Islet precursor cell (in vitro differentiated cells): Measurements from ENCODE around the gene AQP7.
"Not testable (repeated sequence)": the region's sequence is repeated elsewhere in the genome, so short reads cannot be mapped to it uniquely, and the experiment has no call there.

ENCODE experiments used
- DNase-seq: peaks from one replicate; pipeline ENCODE4 v3.0.0-alpha.2; 2018

Gene AQP7

DNA sequence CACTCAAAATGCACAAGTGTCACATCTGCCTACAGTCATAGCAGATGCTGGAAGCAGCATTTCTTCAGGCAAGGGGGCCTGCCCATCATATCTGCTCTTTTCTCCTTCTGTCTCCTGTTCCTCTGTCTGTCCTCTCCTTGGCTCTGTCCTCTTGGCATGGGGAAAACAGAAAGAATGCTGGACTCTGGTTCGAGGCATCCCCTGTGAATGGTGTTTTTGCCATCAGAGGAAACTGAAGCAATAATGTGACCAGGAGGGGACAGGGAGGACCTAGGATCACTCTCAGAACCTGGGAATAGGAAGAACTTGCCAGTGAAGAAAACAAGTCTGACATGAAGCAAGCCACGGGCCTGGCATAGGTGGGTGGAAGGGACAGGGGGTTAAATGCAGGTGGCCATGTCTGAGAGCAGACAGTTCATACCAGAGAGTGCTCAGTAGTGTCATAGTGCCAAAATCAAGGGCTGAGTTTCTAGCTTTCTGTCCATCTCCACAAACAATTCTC lies 35.3 kb downstream of the AQP7 start:
- DNase-seq = no peak

GRCh38 chr9:33364814-33365213 lies 37.6 kb downstream of the AQP7 start:
- not testable (repeated sequence) for DNase-seq

DNA sequence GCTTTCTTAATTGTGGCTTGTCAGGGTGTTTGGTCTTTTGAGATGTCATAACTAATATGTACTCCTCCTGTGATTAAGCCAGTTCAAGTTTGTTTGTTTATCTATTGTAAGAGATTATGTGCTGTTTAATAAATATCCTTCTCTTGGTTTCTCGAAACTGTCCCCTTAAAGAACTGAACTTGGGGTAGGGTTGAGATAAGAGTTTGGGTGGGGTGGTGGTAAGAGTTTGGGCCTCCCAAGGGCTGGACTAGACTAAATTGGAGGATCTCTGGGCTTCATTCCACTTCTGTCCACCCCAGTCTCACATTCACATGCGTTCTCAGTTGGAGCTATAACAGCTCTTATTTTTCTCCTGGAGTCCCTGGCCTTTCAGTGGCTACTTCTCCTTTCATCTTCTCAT lies 38.2 kb downstream of the AQP7 start:
- DNase-seq = no peak

- not testable (repeated sequence) for DNase-seq
These were observed 43.7 kb downstream of the AQP7 start for GRCh38 chr9:33358641-33359040.

GRCh38 chr9:33355933-33356332 lies 46.4 kb downstream of the AQP7 start:
- DNase-seq = no peak

DNA sequence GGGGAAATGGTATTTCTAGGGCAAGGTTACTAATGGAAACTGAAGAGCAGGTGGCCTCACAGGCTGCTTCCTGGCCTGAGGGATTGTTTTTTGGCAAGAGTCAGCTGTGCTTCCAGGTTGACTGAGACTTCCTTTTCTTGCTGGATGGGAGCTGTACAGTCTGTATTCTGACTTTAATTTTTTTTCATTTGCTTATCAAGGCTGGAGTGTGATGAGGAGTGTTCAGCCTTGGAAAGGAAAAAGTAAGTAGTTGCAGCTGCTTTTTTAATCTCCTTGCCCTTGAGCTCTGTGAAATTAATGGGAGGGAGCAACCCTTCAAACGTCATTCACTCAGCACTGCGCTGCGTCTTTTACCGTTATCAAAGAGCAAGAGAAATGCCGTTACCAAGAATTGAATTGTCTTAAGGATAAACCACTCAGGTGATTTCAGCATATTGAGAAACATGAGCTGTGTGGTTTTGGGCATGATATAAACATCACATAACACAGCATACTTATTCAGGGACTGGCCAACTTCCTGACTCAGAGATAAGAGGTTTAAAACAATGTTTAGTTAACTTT lies 47.6 kb downstream of the AQP7 start:
- DNase-seq = no peak

- no peak for DNase-seq
These were observed 50.8 kb downstream of the AQP7 start for GRCh38 chr9:33351547-33351946.

GRCh38 chr9:33350310-33350709 lies 52.1 kb downstream of the AQP7 start:
- no peak for DNase-seq

- DNase-seq = no peak
These were observed 52.6 kb downstream of the AQP7 start for GRCh38 chr9:33349743-33350142.

GRCh38 chr9:33348998-33349397 lies 53.4 kb downstream of the AQP7 start:
- DNase-seq = no peak

DNA sequence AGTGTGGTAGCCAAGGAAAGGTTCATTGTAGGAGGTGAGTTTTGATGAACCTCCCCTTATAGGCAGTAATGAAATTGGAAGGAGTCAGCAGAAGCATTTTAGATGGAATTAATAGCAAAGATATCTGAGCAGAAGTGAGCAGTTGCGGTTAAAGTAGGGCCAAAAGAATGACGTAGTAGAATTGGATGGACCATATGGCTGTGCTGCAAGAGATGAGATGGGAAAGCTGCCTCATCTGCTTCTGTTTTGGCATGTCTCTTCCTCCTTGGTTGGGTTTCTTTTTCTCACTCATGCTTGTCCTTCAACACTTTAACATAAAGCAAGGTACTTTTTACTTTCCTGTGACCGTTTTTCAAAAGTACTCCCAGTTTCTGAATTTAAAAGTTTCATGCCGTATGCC lies 55.8 kb downstream of the AQP7 start:
- DNase-seq = no peak

GRCh38 chr9:33344145-33344544 lies 58.2 kb downstream of the AQP7 start:
- DNase-seq = no peak

DNA sequence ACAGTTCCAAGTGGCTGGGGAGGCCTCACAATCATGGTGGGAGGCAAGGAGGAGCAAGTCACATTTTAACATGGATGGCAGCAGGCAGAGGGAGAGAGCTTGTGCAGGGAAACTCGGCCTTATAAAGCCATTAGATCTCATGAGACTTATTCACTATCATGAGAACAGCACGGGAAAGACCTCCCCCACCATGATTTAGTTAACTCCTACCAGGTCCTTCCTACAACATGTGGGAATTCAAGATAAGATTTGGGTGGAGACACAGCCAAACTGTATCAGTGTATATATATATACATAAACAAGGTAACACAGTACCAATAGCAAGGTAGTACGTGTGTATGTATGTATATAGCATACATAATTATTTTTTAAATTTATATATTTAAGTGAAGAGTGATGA lies 61.2 kb downstream of the AQP7 start:
- DNase-seq = no peak

DNA sequence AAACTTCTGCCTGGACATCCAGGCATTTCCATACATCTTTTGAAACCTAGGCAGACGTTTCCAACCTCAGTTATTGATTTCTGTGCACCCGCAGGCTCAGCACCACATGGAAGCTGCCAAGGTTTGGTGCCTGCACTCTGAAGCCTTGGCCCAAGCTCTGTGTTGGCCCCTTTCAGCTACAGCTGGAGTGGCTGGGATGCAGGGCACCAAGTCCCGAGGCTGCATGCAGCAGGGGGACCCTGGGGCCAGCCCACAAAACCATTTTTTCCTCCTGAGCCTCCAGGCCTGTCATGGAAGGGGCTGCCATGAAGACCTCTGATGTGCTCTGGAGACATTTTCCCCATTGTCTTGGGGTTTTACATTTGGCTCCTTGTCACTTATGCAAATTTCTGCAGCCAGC lies 62.2 kb downstream of the AQP7 start:
- no peak for DNase-seq
